NT2/D1 (cell line): ENCODE measurements around the gene DDX27.

ENCODE experiments used
- DNase-seq: peaks from one replicate; pipeline ENCODE4 v3.0.0-alpha.2; 2011; ENCODE audit warnings: low read depth, low spot score
- H3K27me3 ChIP-seq: 2 replicates; pipeline ENCODE4 v1.6.0; 2011; ENCODE audit warnings: mild to moderate bottlenecking; ENCODE audit not compliant: insufficient read length, insufficient read depth
- H3K36me3 ChIP-seq: 2 replicates; pipeline ENCODE4 v1.6.1; 2011; ENCODE audit warnings: mild to moderate bottlenecking, low read length, mixed read lengths; ENCODE audit not compliant: insufficient read depth, insufficient read length
- H3K4me1 ChIP-seq: 2 replicates; pipeline ENCODE4 v1.5.1; 2011; ENCODE audit not compliant: insufficient read depth, insufficient read length
- H3K4me3 ChIP-seq: 2 replicates; pipeline ENCODE4 v1.5.1; 2011; ENCODE audit warnings: low read depth; ENCODE audit not compliant: insufficient read length
- H3K9ac ChIP-seq: 2 replicates; pipeline ENCODE4 v1.6.0; 2011; ENCODE audit warnings: low read depth; ENCODE audit not compliant: insufficient read length
- H3K9me3 ChIP-seq: 2 replicates; pipeline ENCODE4 v1.5.1; 2011; ENCODE audit warnings: mild to moderate bottlenecking, low read length; ENCODE audit not compliant: insufficient read depth
- SUZ12 ChIP-seq: IDR thresholded peaks from 2 replicates; pipeline ENCODE4 v1.6.1; 2011; ENCODE audit not compliant: insufficient read length, insufficient read depth; ENCODE audit errors: extremely low read depth
- YY1 ChIP-seq: IDR thresholded peaks from 2 replicates; pipeline ENCODE4 v1.6.1; 2011; ENCODE audit not compliant: insufficient read length, insufficient read depth
- ZNF274 ChIP-seq: IDR thresholded peaks from 2 replicates; pipeline ENCODE4 v1.6.1; 2011; ENCODE audit warnings: mild to moderate bottlenecking, low read depth, low read length

Gene DDX27

DNA sequence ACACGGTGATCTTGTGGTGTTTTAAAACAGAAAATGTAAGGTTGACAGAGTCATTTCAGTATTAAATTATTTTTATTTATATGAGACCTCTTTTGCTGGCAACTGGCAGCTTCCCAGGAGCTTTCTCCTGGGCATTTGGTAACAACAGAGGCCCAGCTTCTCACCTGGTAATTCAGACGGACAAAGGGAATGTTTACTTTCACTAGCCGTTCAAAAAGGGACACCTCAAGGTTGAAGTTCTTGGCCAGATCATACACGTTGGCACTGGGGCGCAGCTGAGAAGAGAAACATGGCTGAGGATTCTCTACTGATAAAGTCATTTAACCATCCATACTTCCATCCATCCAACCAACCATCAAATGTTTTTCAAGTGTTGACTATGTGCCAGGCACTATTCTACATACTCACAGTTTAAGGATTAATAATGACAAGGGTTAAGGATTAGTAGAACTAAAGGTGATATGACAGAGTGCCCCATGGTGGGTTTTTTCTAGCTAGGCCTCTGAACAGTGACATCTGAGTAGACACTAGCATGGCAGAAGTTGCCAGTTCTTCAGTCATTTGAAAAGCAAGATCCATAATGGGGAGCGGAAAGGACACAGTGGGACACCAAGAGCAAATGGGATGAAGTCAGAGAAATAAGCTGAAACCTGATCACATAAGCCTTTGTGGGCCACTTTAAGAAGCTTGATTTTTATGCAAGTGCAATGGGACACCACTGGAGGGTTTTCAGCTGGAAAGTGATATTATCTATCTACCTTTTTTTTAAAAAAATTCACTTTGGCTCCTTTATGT, 33.5 kb downstream of the DDX27 start:
- DNase-seq, result no peak
- no peak overlapping the region for H3K4me3 ChIP-seq
- TF ChIP-seq YY1 (no peak), ZNF274 (no peak), SUZ12 (no peak)
- H3K27me3 ChIP-seq, result no peaks in the 10 kb centered on the region
- H3K9ac ChIP-seq, result no peak overlapping the region
- peaks cover 91% of the 10 kb centered on the region for H3K36me3 ChIP-seq
- H3K9me3 ChIP-seq, result no peaks in the 10 kb centered on the region
- no peaks in the 10 kb centered on the region for H3K4me1 ChIP-seq

DNA sequence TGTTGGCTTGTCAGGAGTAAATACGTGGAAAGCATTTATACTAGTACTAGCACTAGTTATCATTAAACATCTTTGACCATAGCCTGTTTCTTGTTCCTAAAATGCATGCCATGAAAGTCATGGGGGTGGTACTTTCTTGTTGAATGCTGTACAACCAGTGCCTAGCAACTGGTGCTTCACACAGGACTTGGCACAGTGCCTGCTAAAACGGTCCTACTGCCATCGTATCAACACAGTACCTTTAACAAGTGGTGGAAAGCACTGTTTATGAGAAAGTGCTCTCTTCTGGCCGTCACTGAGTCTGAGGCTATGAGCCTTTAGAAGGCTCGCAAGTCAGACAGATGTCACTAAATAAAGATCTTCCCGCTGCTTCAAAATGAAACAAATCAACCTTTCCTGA, 37.0 kb downstream of the DDX27 start:
- no peak for TF ChIP-seq ZNF274
- TF ChIP-seq YY1, result no peak
- TF ChIP-seq SUZ12, result no peak
- H3K9ac ChIP-seq, result no peak overlapping the region
- H3K36me3 ChIP-seq, result peaks cover 87% of the 10 kb centered on the region
- DNase-seq, result no peak
- no peaks in the 10 kb centered on the region for H3K27me3 ChIP-seq
- no peak overlapping the region for H3K4me3 ChIP-seq
- H3K9me3 ChIP-seq, result no peaks in the 10 kb centered on the region
- no peaks in the 10 kb centered on the region for H3K4me1 ChIP-seq

- H3K36me3 ChIP-seq, result peaks cover 82% of the 10 kb centered on the region
- H3K4me3 ChIP-seq, result no peak overlapping the region
- DNase-seq, result no peak
- no peaks in the 10 kb centered on the region for H3K27me3 ChIP-seq
- no peak for TF ChIP-seq SUZ12
- H3K4me1 ChIP-seq, result no peaks in the 10 kb centered on the region
- H3K9ac ChIP-seq, result no peak overlapping the region
- no peaks in the 10 kb centered on the region for H3K9me3 ChIP-seq
Measured at GRCh38 chr20:49259284-49259683, 40.1 kb downstream of the DDX27 start.

DNA sequence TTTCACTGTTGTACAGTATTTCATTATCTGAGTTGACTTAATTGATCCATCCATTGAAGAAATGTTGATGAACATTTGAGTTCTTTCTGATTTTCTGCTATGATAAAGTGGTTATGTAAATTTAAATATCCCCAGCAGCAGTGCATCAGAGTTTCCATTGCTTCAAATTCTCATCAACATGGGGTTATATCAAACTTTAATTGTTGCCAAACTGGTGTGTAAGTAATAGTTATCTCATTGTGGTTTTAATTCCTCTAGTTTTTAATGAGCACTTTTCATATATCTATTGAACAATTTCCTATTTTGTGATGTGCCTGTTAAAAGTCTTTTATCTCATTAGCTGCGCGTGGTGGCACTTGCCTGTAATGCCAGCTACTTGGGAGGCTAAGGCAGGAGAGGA, 40.6 kb downstream of the DDX27 start:
- no peak for DNase-seq
- peaks cover 82% of the 10 kb centered on the region for H3K36me3 ChIP-seq
- H3K27me3 ChIP-seq, result no peaks in the 10 kb centered on the region
- H3K9me3 ChIP-seq, result no peaks in the 10 kb centered on the region
- no peak overlapping the region for H3K4me3 ChIP-seq
- no peaks in the 10 kb centered on the region for H3K4me1 ChIP-seq
- TF ChIP-seq SUZ12 (no peak), ZNF274 (no peak), YY1 (no peak)
- H3K9ac ChIP-seq, result no peak overlapping the region

DNA sequence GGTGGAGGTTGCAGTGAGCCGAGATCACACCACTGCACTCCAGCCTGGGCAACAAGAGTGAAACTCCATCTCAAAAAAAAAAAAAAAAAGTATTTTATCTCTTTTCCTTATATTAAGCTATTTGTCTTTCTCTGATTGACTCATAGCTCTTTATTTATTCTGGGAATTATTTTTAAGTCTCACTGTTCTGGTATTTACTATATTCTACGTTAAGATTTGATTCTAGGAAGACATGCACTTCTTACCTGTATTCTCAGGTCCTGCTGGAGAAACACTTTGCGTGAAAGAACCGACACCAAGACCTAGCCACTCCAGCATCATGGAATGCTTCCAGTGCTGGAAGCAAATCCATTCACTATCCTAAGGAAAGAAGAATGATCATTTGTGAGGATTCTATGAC, 41.0 kb downstream of the DDX27 start:
- Histone ChIP-seq H3K27me3 (no peaks in the 10 kb centered on the region), H3K9ac (no peak overlapping the region), H3K9me3 (no peaks in the 10 kb centered on the region), H3K36me3 (peaks cover 84% of the 10 kb centered on the region), H3K4me1 (no peaks in the 10 kb centered on the region), H3K4me3 (no peak overlapping the region)
- TF ChIP-seq SUZ12 (no peak), YY1 (no peak), ZNF274 (no peak)
- DNase-seq, result no peak

DNA sequence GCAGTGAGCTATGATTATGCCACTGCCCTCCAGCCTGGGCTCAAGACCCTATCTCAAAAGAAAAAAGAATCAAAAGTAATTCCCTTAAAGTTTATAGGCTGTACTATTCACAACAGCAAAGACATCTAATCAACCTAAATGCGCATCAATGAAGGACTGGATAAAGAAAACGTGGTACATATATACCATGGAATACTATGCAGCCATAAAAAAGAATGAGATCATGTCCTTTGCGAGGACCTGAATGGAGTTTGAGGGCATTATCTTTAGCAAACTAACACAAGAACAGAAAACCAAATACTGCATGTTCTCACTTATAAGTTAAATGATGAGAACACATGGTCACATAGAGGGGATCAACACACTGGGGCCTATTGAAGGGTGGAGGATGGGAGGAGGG, 42.0 kb downstream of the DDX27 start:
- no peaks in the 10 kb centered on the region for H3K9me3 ChIP-seq
- no peaks in the 10 kb centered on the region for H3K27me3 ChIP-seq
- no peak overlapping the region for H3K4me3 ChIP-seq
- DNase-seq, result no peak
- peaks cover 84% of the 10 kb centered on the region for H3K36me3 ChIP-seq
- H3K4me1 ChIP-seq, result no peaks in the 10 kb centered on the region
- no peak overlapping the region for H3K9ac ChIP-seq
- no peak for TF ChIP-seq YY1
- no peak for TF ChIP-seq SUZ12
- no peak for TF ChIP-seq ZNF274

DNA sequence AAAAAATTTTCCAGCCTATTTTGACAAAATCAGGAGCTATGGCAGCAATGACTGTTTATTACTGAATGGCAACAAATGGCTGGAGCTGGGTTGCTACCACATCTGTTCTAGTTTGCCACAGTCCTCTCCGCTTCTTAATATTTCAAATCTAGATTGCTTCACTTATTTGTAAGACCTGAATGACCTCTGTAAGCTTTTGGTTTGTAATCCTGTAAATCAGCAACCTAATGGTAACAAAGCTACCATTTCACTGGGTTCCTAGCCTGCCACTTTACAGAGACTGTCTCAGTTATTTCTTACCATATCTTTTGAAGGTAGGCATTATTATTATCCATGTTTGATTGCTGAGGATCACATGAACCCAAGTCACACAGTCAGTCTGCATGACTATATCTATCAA, 43.2 kb downstream of the DDX27 start:
- Histone ChIP-seq H3K4me3 (no peak overlapping the region), H3K9me3 (no peaks in the 10 kb centered on the region), H3K9ac (no peak overlapping the region), H3K27me3 (no peaks in the 10 kb centered on the region), H3K4me1 (no peaks in the 10 kb centered on the region), H3K36me3 (peaks cover 78% of the 10 kb centered on the region)
- DNase-seq, result no peak
- TF ChIP-seq SUZ12 (no peak), ZNF274 (no peak), YY1 (no peak)

DNA sequence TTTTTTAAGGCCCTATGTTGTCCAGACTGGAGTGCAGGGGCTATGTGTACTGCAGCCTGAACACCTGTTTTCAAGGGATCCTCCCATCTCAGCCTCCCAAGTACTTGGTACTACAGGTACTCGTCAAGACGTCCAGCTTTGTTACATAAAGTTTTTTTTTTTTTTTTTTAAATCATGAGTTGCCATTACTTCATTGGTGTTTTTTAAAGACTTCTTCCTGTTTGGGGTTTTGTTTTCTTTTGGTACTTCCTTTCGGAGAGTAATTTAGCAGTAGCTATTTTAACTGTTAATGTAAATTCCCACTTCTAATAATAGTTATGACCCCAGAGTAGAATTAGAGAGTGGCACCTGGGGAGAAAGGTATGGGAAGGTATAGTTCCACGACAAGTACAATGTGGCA, 48.1 kb downstream of the DDX27 start:
- Histone ChIP-seq H3K4me3 (no peak overlapping the region), H3K36me3 (peaks cover 78% of the 10 kb centered on the region), H3K4me1 (no peaks in the 10 kb centered on the region), H3K27me3 (no peaks in the 10 kb centered on the region), H3K9ac (no peak overlapping the region), H3K9me3 (no peaks in the 10 kb centered on the region)
- no peak for DNase-seq
- TF ChIP-seq YY1 (no peak), SUZ12 (no peak), ZNF274 (no peak)
